Stimulated activated CD8-positive, alpha-beta memory T cell treated with anti-CD3 and anti-CD28 coated beads, Interleukin-4, amount 100 ng/mL, for 1 hour (primary cell): ENCODE results near the gene MAPK1.

Experiments
- DNase-seq, 2 donors: peaks; one replicate each; pipeline ENCODE4 v3.0.0-alpha.2; 2020; ENCODE audit warnings: low read depth in 2 of 2, low spot score in 1 of 2

MAPK1 gene

DNA sequence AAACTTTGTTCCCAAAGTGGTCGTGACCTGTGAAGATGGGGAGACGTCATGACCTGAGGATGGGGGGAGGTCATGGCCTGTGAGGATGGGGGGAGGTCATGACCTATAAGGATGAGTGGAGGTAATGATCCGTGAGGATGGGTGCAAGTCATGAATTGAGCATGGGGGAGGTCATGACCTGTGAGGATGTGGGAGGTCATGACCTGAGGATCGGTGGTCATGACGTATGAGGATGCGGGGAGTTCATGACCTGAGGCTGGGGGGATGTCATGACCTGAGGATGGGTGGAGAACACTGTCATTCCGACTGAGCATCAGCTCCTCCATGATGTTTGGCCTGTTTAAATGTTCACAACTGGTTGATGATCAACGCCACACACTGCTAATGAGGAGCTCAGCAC is 157.8 kb downstream of the MAPK1 start:
- DNase-seq: no peak

DNA sequence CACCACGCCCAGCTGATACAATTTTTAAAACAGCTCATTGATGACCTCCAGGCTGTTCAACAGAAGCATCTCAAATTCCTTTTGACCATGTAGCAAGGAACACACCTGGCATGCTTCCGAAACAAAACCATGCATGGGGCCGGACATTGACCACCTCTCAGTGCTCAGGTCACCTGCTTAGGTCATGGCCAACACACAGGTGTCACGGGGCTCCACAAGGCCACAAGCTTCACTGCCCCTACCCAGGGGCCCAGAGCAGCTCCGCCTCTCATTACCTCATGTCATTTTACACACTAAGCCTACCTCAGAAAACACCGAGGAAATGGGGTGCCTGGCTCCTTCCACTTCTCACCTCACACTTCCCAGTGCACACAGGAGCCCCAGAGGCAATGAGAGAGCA is 158.5 kb downstream of the MAPK1 start:
- no peak for DNase-seq

DNA sequence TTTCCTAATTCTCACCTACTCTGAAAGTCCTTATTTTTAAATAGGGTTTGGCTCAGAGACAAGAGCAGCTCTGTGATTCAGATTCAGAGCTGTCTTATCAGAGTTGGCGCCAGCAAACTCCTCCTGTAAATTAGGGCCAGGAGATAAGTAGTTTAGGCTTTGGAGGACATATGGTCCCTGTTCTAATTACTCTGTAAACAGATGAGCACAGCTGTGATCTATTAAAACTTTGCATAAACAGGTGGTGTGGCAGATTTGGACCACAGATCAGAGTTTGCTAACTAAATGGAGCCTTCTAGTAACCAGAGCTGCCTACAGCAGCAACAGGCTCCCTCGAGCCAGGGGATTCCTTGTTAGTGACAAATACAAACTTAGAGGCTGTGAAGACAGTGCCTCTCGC is 159.8 kb downstream of the MAPK1 start:
- no peak for DNase-seq
